CD4-positive, alpha-beta T cell treated with Interleukin-12 subunit alpha and Interleukin-12 subunit beta, for 1 hour (primary cell): ENCODE measurements around the gene ZDHHC14.
"Not testable (repeated sequence)": the region's sequence is repeated elsewhere in the genome, so short reads cannot be mapped to it uniquely, and the experiment has no call there.

Experiments used
- DNase-seq: peaks from one replicate; pipeline ENCODE4 v3.0.0-alpha.2; 2020

ZDHHC14 gene

DNA sequence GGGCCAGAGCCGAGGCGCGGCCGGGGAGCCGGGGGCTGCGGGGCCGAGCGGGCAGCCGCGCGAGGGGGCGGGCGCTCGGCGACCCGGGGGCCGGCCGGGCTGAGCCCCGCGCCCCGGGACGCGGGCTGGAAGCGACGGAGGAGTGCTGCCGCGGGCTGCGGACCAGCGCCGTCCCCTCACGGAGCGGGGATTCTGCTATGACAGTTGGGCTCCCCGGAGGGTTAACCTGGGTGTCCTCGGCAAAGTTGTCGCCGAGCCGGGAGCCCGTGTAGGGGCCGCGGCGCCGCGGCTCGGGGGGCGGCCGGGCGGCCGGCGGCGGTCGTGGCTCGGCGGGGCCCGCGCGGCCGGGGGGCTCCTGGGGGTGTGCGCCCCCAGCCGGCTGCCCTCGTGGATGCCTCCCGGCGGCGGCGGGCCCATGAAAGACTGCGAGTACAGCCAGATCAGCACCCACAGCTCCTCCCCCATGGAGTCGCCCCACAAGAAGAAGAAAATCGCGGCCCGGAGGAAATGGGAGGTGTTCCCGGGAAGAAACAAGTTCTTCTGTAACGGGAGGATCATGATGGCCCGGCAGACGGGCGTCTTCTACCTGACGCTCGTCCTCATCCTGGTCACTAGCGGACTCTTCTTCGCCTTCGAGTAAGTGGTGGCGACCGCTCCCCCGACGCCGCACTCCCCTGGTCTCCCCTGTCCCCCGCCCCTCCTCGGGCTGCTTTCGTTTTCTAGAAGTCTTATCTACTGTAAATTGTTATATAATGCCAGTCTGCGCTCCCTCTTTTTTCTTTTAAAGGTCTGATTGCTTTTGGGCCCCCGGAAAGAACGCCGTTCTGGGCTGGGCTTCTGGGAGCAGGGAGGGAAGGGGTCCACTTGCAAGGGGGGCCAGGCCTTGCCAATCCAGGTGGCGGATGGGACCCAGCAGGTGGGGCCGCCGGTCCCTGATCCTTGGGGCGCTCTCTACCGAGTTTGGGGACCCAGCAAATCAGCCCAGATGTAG, 936 bp downstream of the ZDHHC14 start:
- peak; percentile 55 for DNase-seq

- DNase-seq, result no peak
Observed at GRCh38 chr6:157382821-157383220, 1.8 kb downstream of the ZDHHC14 start.

- no peak for DNase-seq
Observed at GRCh38 chr6:157383471-157383870, 2.5 kb downstream of the ZDHHC14 start.

- DNase-seq, result not testable (repeated sequence)
Observed at GRCh38 chr6:157384962-157385361, 4.0 kb downstream of the ZDHHC14 start.

GRCh38 chr6:157385482-157385881, 4.5 kb downstream of the ZDHHC14 start:
- no peak for DNase-seq

- no peak for DNase-seq
Observed at GRCh38 chr6:157386023-157386422, 5.0 kb downstream of the ZDHHC14 start.

DNA sequence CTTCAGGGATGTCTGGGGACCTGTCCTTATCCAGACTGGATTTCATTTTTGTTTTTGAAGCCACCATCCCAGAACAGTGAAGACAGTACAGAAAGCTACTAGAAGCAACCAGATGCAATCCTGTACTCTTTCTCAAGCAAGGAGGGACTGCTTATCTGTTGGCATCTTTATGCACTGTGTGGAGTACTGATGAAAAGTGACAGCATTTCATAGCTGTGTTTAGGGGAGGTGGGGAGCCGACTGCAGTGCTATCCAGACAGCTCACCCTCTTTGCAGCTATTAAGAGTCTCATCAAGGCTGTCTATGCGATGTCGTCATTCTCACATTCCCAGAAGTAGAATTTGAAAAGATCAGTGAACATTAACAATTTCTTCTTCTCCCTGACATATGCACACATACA, 5.5 kb downstream of the ZDHHC14 start:
- no peak for DNase-seq

DNA sequence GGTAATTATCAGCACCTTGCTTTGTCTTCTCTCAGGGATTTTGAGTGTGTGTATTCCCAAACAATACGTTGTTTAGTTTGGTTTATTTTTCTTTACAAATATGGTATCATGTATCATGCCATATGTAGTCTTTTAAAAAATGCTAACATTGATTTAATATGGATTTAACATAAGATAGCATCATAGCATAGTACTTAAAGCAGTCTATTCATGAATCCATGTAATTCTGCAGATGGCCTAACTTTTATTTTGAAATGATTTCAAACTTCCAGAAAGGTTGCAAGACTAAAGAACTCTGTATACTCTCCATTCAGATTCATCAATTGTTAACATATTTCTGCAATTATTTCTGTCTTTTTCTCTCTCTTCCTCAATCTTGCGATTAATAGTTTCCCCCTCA, 7.9 kb downstream of the ZDHHC14 start:
- no peak for DNase-seq

GRCh38 chr6:157390273-157391060, 9.5 kb downstream of the ZDHHC14 start:
- DNase-seq, result no peak

DNA sequence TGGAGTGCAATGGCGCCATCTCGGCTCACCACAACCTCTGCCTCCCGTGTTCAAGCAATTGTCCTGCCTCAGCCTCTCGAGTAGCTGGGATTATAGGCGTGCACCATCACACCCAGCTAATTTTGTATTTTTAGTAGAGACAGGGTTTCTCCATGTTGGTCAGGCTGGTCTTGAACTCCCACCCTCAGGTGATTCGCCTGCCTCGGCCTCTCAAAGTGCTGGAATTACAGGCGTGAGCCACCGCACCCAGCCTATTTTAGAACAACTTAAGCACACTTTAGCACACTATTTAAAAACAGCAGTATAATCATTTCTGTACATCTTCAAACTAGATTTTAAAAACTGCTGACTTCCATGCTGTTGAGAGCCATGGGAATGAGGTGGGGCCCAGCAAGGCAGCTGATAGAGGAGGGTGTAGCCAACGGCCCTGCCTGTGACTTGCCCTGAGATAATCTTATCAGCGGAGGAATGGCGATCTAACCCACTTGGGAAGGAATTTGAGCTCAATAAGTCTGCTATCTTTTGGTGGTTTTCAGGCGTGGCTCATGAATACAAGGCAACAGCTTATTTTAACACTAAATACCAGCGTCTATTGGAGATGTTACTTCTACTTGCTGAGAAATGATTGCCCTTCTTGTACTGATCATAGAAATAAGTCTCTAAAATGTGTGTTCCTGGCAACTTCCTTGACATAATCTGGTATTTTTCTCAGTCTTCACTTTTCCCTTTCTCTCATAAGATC, 12.1 kb downstream of the ZDHHC14 start:
- DNase-seq, result no peak

- DNase-seq, result no peak
Observed at GRCh38 chr6:157393669-157394327, 12.8 kb downstream of the ZDHHC14 start.

- not testable (repeated sequence) for DNase-seq
Observed at GRCh38 chr6:157395199-157395598, 14.2 kb downstream of the ZDHHC14 start.

DNA sequence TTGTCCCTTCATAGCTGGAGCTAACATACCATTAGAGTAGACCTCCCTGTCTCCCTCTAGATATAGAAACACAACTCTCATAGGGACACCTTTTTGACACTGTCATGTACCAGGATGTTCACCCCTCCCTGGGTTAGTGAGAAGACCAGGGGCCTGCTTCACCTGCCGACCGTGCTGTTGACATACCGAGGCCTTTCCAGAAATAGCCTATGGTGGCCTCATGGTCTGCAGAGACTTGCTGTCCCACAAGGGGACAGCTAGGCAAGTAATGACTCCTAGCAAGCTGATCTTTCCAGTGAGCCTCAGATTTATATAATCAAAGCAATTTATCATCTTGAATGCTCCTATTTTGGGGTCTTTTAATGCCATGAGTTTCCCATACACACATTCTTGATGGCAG, 15.0 kb downstream of the ZDHHC14 start:
- no peak for DNase-seq

DNA sequence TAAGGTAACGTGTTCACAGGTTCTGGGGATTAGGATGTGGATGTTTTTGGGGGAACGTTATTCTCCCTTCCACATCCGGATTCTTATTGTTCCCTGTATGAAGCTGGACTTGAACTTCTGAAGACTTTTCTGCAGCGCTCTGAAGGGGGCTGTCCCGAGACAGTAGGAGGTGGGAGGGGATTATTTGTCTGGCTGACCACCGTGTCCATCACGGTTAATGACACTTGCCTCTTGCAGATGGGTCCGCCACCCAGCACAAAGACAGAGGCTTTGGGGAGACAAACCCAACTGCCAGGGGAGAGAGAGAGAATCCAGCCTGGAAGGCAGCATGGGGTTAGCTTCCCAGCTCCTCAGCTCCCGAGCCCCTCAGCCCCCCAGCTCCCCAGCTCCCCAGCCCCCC, 16.7 kb downstream of the ZDHHC14 start:
- no peak for DNase-seq

DNA sequence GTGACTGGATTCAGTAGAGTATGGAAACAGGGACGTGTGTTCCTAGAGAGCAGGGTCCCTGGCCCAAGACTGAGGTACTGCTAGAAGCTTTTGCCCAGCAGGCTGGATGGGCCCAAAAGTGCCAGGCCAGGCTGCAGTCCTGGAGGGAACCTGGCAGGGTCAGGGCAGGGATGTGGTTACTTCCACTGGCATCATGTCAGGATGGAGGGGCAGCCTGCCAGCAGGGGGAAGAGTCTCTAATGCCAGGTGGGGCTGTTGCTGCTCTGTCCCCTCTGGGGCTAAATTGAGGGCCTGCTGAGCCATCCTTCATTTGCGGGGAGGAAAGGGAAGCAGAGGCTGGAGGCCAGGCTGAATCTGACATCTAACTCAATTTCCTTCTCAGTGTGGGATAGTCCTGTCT, 17.2 kb downstream of the ZDHHC14 start:
- DNase-seq, result no peak

GRCh38 chr6:157400676-157401075, 19.7 kb downstream of the ZDHHC14 start:
- no peak for DNase-seq

DNA sequence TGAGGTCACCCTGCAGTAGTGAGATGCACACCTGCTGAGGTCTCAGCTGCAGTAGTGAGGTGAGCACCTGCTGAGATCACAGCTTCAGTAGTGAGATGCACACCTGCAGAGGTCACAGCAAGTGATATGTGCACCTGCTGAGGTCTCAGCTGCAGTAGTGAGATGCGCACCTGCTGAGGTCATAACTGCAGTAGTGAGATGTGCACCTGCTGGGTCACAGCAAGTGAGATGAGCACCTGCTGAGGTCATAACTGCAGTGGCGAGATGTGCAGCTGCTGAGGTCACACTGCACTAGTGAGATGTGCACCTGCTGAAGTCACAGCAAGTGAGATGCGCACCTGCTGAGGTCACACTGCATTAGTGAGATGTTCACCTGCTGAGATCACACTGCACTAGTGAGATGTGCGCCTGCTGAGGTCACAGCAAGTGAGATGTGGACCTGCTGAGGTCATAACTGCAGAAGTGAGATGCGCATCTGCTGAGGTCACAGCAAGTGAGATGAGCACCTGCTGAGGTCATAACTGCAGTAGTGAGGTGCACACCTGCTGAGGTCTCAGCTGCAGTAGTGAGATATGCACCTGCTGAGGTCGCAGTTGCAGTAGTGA, 20.8 kb downstream of the ZDHHC14 start:
- DNase-seq, result no peak

DNA sequence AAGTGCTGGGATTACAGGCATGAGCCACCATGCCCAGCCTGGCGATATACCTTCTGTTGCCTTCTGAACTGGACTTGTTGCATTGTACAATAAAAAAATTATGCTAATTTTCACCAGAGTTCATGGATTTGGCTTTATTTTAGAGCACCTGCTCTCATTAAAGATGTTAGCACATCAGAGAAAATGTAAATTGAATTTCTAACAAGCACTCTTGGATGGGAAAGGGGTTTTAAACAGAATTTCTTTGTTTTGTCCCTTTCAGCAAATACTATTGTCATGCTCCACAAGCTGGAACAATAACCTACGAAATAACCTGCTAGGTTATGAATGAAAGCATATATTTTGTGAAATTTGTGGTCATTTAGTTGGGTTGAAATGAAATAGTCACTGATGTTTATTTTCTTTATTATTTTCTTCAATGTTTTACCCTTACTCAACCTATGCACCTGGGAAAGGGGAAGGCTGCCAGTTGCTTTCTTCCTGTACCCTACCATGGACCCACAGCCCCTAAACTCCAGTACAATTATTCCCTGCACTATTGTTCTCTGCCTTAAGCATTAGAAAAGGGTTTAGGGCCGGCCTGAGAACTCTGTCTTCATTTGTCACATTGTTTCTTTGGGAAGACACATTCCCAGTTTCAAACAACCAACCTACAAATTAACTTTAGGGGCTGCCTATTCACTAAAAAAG, 22.2 kb downstream of the ZDHHC14 start:
- no peak for DNase-seq

DNA sequence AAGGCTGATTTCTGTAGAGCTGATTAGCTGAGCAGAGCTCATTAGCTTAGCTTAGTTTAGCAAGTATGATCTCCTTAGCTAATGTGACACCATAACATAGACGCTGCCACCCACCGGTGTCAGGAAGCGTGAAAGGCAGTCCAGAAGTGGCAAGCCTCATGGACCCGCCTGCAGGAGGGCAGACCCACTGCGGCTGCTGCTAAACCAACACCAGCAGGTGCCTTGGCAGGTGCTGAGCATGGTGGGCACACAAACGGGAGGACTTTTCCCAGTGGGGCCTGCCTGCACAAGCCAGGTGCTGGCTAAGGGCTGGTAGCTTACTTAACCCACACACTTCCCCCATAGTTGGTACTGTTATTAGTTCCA, 22.7 kb downstream of the ZDHHC14 start:
- DNase-seq, result no peak

DNA sequence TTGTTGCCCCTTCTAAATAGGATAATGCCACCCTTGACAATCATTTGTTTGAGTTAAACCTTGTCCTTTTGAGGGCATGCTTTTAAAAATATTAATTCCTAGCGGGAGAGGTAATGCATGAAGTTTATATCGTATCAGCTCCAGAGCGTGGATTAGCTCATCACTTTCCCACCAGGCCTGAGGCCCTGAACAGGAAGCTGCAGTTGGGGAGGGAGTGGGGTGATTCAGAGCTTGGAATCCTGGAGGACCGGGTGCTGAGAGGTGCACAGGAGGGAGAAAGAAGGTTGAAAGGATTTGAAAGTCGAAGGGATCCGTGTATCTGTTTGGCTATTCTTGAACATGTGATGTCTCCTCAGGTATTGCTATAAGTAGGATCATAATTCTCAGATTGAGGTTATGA, 25.0 kb downstream of the ZDHHC14 start:
- DNase-seq, result no peak

DNA sequence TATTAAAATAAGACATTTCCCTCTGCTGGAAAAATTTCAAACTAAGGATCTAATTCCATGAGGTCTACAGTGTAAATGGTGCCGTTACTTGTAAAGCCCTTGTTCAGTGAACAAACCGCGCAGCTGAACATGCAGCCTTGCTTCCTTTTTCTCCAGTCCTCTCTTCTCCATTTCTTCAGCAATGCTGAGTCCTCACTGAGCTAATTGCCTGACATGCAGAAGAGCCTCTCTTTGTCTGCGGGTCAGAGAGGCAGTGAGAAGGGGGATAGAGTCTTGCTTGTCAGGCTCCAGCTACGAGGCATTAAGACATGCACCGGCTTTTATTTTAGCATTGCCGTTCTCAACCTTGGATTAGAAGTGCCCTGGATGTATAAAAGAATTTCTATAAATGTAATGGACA, 25.7 kb downstream of the ZDHHC14 start:
- no peak for DNase-seq

GRCh38 chr6:157407646-157408045, 26.7 kb downstream of the ZDHHC14 start:
- no peak for DNase-seq
